Amniotic stem cell (primary cell): ENCODE data around the gene SYN1.

Experiments
- DNase-seq: peaks from one replicate; lab custom pipeline; 2025; lab: John Stamatoyannopoulos, UW

SYN1 gene

DNA sequence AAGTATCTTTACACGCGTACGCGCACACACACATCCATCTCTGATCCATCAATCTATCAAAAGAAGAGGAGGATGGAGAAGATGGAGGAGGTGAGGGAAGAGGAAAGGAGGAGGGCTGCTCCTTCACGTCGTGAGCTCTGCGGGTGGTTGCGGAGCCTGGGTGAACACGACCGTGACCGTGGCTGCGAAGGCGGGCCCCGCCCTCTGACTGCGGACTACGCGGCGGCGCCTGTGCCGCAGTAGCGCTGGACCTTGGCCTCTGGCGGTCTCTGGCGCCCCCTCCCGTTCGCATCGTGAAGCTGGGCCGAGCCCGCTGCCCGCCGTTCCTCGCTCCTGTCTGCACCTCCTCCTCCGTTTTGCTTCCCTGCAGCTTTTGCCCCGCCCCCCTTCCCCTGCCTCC, 96.4 kb downstream of the SYN1 start:
- peak; percentile 16 for DNase-seq
